GM18520 (cell line): ENCODE results near the gene PEX1.
"Not testable (repeated sequence)": the region's sequence is repeated elsewhere in the genome, so short reads cannot be mapped to it uniquely, and the experiment has no call there.

ENCODE experiments used
- ATAC-seq: cut with Tn5 transposase; IDR thresholded peaks from one replicate; pipeline ENCODE4 v1.9.1; 2021; ENCODE audit not compliant: unreplicated experiment

The PEX1 gene

DNA sequence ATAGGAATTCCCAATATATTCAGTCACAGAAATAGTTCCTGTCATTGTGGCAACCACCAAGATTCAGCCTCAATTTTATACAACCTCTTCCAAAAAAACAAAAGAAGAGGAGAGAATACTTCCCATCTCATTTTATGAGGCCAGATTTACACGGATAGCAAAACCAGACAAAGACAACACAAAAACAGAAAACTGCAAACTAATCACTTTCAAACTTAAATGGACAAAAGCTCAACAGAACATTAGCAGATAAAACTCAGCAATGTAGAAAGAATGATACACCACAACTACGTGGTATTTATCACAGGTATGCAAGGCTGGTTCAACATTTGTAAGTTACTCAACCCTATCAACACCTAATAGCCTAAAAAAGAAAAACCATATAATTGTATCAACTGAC, 22.0 kb downstream of the PEX1 start:
- ATAC-seq: no peak

DNA sequence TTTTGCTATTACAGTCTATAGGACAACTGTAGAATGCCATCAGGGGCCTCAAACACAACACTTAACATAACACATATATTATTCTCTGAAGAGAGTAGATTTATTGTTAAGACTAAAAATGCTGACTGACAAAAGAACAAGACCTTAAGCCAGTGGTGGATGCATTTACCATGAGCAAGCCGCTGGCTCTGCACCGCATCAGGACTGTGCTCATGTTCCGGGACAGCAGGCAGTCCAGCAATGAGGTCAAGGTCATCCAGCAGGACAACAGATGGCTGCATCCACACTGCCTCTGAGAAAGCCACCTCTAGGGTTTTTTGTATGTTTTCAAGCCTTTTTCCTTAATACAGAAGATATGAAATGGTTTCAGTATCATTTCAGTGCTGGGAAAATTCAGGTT, 23.8 kb downstream of the PEX1 start:
- no peak for ATAC-seq

DNA sequence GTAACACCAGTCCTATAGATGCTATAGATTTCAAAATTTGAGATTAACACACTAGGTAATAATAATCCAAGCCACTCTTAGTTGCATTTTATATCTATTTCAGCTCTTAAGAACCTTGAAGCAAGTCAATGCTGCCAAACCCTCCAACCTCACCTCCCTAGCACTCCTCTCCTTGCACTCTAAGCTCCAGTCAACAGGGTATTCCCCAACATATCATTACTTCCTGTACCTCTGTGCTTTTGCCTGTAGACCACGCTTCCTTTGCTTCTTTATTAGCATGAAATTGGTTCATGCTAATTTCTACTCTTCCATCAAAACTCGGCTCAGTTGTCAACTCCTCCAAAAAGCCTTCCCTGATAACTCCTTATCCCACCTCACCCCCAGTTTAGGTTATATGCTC, 24.6 kb downstream of the PEX1 start:
- ATAC-seq: no peak

- no peak for ATAC-seq
Observed at GRCh38 chr7:92498557-92498956, 29.8 kb downstream of the PEX1 start.

- no peak for ATAC-seq
Observed at GRCh38 chr7:92496876-92497275, 31.4 kb downstream of the PEX1 start.

DNA sequence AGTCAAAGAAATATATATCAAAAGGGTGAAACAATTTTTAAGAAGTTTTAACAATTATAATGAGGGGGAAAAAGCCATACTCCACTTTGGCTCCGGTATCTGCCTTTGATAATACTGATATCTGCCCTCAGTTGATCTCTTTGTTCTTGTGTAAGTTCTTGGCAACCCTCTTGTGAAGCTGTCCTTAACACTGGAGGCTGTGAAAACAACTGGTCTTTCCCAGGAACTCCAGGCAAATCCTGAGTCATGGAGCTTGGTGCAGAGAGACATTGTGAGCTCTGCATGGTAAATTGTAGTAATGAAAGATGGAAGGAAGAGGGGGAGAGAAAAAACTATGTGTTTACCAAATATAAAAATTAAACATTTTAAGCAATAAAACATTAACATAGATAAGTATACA, 38.7 kb downstream of the PEX1 start:
- no peak for ATAC-seq

DNA sequence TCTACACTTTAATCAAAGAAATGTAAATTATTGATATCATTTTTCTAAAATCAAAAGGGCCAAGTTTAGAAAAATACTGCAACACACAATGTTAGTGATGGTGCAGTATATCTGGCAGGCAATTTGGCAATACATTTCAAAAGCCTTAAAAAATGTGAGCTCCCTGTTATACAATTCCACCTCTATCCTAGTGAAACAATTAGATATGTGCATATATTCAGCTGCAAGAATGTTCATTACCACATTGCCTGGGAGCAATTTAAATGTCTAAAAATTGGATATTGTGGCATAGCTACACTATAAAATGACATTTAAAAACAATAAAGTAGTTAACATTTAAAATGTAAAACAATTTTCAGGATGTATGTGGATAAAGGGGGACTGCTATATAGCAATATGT, 40.5 kb downstream of the PEX1 start:
- ATAC-seq: no peak

- ATAC-seq: no peak
Observed at GRCh38 chr7:92485974-92486373, 42.3 kb downstream of the PEX1 start.

- no peak for ATAC-seq
Observed at GRCh38 chr7:92485267-92485892, 42.9 kb downstream of the PEX1 start.

- ATAC-seq: not testable (repeated sequence)
Observed at GRCh38 chr7:92484226-92484625, 44.1 kb downstream of the PEX1 start.

DNA sequence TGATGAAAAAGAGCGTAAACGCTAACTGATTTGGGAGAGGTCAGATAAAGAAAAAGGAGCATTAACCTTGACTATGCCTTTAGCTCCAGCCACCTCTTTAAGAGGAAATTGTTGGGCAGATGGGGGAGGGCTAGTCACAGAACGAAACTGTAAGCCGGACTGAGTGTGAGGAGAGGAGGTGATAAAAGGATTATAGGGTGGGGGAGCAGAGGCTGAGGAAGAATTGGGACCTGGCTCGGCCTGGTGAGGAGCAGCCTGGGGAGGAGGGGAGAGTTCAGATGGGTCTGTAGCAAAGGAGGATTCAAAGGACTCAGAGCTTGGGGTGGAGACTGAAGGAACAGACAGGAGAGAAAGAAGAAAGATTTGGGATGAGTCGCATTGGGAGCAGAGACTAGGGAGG, 44.7 kb downstream of the PEX1 start:
- ATAC-seq: not testable (repeated sequence)

- ATAC-seq: not testable (repeated sequence)
Observed at GRCh38 chr7:92479146-92479545, 49.2 kb downstream of the PEX1 start.

DNA sequence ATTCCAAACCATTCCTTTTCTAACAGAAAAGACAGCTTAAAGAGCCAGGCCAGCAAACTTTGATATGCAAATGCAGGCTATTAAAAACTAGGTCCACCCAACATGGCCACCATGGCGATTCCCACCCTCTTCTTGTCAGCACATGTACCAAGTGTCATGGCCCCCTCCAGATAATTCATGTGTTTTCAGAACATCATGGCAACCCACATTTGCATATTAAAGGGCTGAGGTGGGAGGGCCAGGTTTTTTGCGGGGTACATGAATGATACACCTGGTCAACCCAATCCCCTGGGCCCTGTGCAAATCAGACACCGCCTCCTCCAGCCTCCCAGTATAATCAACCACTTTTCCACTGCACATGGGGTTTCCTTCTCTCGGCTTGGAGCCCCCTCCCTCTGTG, 49.6 kb downstream of the PEX1 start:
- ATAC-seq: no peak

GRCh38 chr7:92478095-92478494, 50.2 kb downstream of the PEX1 start:
- ATAC-seq: no peak

DNA sequence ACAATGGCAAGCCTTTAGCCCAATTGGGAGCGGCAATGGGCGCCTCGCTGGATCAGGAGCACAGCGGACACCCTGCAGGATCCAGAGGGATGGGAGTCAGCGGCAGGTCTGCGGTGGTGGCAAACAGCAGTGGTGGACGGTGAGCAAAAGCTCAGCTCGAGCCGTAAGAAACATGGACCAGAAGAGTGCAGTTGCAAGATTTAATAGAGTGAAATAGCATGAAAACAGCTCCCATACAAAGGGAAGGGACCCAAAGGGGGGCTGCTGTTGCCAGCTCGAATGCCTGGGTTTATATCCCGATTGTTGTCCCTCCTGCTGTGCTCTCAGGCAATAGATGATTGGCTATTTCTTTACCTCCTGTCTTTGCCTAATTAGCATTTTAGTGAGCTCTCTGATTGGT, 50.6 kb downstream of the PEX1 start, which contains the start of gene ERVW-1:
Gene ERVW-1 (minus strand): TSS at position 266 of the 400 bp plus-strand sequence. CDS start 7,565 bp downstream, outside the sequence.
- not testable (repeated sequence) for ATAC-seq

GRCh38 chr7:92475851-92476590, 52.3 kb downstream of the PEX1 start:
- not testable (repeated sequence) for ATAC-seq

GRCh38 chr7:92475261-92475770, 53.0 kb downstream of the PEX1 start:
- not testable (repeated sequence) for ATAC-seq

DNA sequence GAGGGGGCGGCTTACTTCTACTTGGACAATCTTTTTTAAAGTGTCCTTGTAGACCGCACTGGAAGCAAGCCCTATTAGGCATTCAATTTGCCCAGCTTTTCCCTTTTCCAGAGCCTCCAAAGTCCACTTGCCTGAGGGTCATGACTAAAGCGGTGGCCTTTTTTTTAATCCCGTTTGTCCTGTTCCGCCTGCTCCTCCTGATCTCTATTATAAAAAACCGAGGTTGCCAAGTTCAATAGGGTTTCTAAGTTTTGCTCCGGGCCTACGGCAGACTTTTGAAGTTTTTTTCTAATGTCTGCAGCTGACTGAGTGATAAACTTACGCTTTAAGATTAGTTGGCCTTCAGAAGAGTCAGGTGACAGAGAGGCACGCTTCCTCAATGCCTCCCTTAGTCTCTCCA, 54.3 kb downstream of the PEX1 start:
- ATAC-seq: not testable (repeated sequence)

- not testable (repeated sequence) for ATAC-seq
Observed at GRCh38 chr7:92468589-92468988, 59.7 kb downstream of the PEX1 start.

- ATAC-seq: no peak
Observed at GRCh38 chr7:92466682-92467081, 61.6 kb downstream of the PEX1 start.

DNA sequence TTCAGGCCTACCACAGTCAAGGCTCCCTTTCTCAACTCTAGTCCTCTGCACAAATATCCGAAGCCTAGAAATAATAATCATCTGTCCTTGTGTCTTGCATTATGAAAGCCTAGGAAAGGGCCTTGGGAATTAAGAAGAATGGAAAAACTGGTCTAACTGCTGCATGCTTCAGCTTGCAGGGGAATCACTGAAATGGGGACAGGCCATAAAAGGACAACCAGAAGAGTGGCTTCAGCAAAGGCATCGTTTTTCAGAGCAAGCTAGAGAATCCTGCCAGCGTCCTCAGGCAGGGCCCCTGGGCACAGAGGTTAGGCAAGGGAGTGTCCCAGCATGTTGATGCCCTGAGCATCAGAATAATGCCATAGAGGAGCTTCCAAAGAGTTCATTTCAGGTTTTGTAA, 63.8 kb downstream of the PEX1 start:
- ATAC-seq: no peak

GRCh38 chr7:92462560-92462959, 65.8 kb downstream of the PEX1 start:
- no peak for ATAC-seq
